Daoy (cell line): Measurements from ENCODE around the gene PBX1. TPM values are rescaled to one million over a fixed set of nuclear protein-coding genes. Genes with fewer than 3 reads are reported as not detected.
A peak's percentile ranks its signal among the peaks of the same experiment; 100 is the strongest.

Experiments
- DNase-seq: peaks from one replicate; pipeline ENCODE4 v3.0.0-alpha.2; 2015; ENCODE audit warnings: low read depth
- total RNA-seq: library from RNA; depleted of rRNA; stranded (reverse); fragments of >200 nt; shearing (Covaris generic); gene quantifications from 2 replicates; pipeline ENCODE4 v1.2.3, GENCODE V29; 2014

PBX1 gene
- total RNA-seq, 1 experiment from 2014 or later, result 16.2 TPM

DNA sequence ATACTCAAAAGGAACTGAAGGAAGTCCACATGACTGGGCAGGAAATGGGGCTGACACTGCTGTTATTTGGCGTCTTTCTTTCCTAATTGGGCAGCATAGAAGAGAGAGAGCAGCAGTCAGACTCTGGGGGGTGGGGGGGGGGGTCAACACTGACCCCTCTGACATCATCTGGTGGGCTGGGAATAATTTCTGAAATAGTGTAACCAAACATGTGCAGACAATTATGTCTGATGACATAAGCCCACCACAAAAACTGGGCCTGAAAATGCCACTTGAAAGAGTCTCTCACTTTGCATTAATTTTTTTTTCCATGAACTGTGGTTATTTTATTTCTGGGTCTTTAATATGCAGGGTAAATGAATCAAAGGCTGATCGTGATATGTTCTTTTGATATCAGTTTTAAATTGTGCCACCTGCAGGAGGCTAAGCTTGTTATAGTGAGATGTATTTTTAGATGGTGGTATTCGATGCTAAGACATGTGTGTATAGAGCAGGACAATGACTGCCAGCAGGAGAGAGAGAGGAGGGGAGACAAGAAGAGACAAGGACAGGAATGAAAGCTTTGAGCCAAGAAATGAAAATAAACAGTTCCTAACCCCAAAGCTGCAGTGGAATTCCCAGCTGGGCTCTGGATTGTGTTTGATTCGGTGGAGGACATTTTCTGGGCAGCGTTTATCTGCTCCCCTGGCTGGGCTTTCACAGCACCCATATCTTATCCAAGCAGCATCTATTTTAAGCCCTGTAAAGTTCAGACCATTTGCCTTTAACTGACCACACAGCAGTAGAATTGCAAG lies 264.7 kb downstream of the PBX1 start:
- DNase-seq, result peak; percentile 13

DNA sequence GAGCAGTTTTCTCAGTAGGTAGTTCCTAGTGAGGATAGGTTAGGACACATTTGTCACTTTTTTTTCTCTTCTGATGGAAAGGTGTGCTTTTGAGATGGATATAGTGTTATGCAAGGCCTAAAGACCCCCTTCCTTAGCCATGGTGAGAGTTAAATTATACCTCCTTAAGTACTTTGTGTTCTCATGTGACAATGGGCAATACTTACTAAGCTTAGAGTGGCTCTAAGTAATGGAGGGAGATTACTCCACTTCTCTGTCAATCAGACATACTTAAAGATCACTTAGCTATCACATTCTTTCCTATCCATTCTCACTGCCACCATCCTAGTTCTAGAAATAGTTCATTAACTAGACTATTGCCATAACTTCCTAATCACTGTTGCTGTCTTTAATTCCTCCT lies 265.6 kb downstream of the PBX1 start:
- DNase-seq, result no peak

DNA sequence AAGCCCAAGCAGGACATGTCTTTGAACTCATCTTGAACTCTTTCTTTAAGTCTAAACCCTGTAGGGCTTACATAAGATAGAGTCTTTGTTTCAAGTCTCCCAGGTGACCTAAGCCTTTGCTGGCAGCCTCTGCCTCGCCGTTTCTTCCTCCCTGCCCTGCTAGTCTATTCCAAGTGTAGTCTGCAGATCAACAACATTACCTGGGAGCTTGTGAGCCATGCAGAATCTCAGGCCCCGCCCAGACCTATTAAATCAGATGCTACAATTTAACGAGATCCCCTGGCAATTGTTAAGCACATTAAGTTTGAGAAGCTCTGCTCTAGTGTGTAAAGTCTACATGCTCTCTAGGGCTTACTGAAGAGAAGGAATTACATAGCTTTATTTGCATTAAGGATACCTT lies 271.6 kb downstream of the PBX1 start:
- no peak for DNase-seq

GRCh38 chr1:164834641-164835040 lies 275.7 kb downstream of the PBX1 start:
- no peak for DNase-seq

- DNase-seq, result no peak
Observed at GRCh38 chr1:164836614-164837018, 277.6 kb downstream of the PBX1 start.

DNA sequence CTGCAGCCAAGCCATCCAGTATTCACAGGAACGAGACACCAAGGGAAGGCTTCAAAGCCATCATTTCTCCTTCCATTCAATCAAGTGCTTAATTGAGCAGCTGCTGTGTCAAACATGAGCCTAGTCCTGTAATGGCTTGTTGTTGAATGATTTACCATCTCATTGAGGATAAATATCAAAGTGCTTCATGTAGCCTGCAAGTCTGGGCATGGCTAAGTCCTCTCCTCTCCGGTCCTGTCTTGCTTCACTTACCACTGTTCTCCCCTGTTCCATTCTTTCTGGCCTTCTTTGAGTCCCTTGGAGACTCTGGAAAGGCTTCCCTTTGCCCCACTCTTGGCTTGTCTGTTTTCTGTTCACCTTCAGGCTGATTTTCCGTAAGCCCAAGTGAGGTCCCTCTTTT lies 279.8 kb downstream of the PBX1 start:
- DNase-seq, result no peak

- no peak for DNase-seq
Observed at GRCh38 chr1:164840936-164841335, 282.0 kb downstream of the PBX1 start.

DNA sequence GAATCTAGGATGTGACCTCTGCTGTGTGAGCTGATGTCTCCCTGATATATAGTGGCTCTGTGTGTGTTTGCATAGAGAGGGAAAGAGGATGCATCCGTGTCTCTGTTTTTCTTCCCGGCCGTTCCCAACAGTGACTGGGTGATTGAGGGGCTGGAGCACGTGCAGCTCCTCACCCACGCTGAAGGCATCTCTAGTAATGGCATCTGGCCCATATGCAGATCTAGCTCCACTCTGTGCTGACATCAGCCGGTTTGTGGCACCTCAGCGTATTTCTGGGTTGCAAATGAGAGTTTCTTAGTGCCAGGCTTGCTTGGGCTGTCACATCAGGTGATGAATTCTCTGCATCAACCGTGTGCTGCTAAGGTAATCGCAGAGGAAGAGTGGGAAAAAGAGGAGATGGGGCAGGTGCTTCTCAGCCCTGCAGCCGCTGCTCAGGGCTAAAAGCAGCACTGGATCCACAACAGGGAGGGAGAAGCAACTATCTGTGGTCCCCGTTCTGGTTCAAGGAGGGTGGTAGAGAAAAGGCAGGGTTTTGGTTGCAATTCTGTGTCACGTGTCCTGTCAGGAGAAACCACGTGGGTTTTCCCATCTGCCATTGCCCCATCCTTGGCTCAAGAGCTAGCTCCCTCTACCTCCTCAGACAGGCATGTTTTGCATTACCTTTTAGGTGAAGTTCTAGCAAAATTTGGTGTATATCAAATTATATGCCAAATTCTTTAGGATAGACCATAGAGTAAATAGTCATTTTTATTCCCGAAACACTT lies 282.9 kb downstream of the PBX1 start:
- DNase-seq, result no peak

DNA sequence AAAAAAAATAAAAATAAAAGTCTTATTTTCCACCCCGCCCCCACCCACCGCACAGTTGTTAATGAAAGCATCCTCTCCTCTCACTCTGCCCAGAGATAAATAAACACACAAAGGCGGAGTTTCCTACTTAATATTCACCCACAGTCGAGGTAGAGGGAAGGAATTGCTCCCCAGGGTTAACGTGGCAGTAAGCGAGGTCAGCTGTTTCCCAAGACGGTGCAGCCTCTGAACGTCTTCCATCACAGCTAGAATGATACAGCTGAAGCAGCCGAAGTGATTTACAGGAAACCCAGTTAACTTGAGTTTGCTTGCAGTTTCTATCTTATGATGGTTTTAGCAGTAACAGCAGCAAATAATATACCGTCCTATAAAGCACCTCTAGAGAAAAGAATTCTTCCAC lies 283.9 kb downstream of the PBX1 start:
- no peak for DNase-seq

DNA sequence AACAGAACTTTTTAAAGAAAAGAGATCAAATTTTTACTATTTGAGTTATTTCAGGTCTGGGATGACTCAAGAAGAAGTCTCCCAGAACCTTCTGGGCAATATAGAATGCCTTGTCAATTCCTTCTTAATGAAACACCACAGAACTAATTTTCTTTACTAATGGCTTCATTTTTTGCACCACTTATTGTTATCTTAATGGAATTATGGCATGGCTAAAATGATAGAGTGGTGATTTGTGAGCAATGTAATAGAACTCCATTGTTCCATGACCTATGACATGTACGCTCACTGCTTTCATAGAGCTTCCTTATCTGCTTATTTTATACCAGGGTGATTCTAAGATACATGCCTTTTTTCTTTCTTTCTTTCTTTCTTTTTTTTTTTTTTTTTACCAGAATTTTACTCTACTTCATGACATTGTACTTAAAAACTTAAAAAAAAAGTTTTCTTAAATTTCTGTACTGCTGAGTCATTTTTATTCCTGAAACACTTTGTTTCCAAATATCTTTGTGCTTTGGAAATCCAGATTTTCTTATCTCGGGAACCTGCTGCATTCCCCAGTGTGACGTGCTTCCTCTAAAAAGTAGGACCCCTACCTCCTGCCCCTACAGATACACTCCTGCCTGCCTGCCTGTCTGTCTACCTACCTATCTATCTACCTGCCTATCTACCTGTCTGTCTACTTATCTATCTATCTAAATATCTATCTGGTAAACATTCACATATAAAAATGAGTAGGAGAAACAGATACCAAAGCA lies 284.9 kb downstream of the PBX1 start:
- no peak for DNase-seq

DNA sequence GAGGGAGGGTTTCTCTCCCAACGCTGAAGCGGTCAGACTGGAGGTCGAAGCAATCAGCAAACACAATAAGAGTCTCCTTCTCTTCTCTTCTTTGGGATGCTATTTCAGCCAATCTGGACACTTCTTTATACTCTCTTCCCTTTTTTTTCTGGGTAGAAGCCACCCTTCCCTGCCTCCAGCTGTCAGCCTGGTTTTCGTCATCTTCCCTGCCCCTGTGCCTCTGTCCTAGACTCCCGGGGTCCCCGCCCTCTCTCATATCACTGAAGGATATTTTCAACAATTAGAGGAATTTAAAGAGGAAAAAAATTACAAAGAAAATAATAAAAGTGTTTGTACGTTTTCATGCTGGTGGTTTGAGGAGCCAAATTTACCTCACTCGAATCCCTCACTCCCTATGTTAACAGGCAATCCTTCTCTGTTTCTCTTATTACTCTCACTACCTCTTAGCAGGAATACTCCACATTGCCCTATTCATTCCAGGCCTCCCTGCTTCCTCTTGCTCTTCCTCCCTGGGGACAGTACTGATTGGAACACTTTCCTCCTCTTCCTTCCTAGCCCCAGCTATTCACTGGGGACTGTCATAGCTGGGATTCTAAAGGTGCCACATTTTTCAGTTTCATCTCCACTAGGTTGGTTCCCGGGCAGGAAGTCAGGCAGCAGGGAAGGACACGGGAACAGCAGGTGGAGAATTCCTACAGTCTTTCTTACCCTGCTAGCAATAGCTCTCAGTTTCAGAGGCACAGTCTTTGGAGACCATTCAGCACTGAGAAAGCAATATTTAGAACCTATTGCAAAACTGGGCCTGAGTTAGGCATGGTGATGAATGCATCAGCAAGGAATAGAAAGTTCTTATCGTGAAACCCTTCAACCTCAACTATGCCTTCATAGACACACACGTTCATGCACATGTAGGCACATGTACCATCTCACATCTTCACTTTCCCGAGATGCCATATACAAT lies 288.0 kb downstream of the PBX1 start:
- DNase-seq, result no peak

GRCh38 chr1:164853146-164853545 lies 294.2 kb downstream of the PBX1 start:
- no peak for DNase-seq

GRCh38 chr1:164855716-164856329 lies 296.8 kb downstream of the PBX1 start:
- no peak for DNase-seq

GRCh38 chr1:164856381-164856780 lies 297.4 kb downstream of the PBX1 start:
- no peak for DNase-seq

GRCh38 chr1:164857439-164857838 lies 298.5 kb downstream of the PBX1 start:
- DNase-seq, result no peak

- no peak for DNase-seq
Observed at GRCh38 chr1:164858096-164858632, 299.2 kb downstream of the PBX1 start.

DNA sequence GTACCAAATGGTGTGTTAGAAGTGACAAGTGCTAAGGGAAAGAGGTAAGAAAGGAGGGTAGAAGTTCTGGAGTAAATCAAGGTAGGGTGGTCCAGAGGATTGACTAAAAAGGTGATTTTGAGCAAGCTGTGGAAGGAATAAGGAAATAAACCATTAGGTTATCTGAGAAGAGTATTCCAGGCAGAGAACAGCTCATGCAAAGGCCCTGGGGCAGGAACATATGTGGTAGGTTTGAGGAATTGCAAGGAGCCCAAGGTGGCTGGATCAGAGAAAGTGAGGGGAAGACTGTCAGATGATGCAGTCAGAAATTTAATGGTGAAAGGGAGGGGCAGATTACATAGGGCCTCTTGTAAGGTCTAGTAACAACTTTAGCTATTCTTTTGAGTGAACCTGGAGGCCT lies 302.6 kb downstream of the PBX1 start:
- no peak for DNase-seq

DNA sequence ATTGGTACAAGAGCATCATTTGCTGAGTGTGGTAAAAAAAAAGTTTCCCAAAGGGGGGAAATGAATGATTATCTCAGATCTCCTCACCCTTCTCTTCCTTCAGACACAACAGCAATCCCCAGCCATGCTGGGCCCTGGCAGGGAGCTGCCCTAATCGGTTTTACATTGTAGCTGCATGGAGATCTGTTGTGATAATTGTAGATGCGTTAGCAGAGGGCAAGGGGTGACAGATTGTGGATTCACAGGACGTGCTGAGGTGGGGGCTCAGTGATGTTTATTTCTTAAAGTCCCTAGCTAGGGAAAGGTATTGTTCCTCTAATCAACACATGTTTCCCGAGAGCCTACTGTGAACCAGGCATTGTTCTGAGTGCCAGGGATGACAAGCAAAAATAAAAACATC lies 304.1 kb downstream of the PBX1 start:
- no peak for DNase-seq

- no peak for DNase-seq
Observed at GRCh38 chr1:164864161-164864560, 305.2 kb downstream of the PBX1 start.

DNA sequence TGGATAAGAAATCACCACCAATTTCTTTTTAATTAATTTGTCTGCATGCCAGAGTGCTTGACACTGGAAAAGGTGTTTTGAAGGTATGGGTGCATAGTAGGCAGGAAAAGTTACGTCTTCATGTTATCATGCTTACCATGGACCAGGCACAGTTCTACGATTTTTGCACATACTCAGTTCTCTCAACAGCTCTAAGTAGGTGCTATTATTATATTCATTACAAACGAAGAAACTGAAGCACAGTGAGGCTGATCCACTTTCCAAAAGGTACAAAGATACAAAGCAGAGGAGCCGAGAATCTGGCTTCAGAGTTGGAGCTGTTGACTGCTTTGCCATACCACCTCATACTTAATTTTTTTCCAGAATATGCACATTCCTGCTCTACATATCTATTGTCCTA lies 306.4 kb downstream of the PBX1 start:
- no peak for DNase-seq

- no peak for DNase-seq
Observed at GRCh38 chr1:164867590-164867989, 308.6 kb downstream of the PBX1 start.
